PFSK-1 (cell line): ENCODE measurements around the gene SLC5A5.

Experiments
- FOXP2 ChIP-seq: optimal IDR thresholded peaks from 2 replicates; pipeline ENCODE3; 2011; ENCODE audit warnings: borderline replicate concordance, control low read depth, inconsistent platforms; ENCODE audit not compliant: insufficient read depth; ENCODE audit errors: extremely low read length, extremely low read depth
- POLR2AphosphoS5 ChIP-seq: IDR thresholded peaks from 2 replicates; pipeline ENCODE4 v1.6.1; 2012; ENCODE audit warnings: low read depth, mild to moderate bottlenecking, control low read depth, low read length, moderate library complexity
- REST ChIP-seq, 2 experiments: IDR thresholded peaks; 2 replicates each; pipeline versions ENCODE4 v1.6.1 to v1.8.0; 2011 to 2012; ENCODE audit warnings: low read depth in 2 of 2, low read length in 2 of 2, control low read depth in 1 of 2, inconsistent platforms in 1 of 2, mild to moderate bottlenecking in 1 of 2, moderate library complexity in 1 of 2; ENCODE audit not compliant: insufficient read depth in 1 of 2
- TAF1 ChIP-seq: IDR thresholded peaks from 2 replicates; pipeline ENCODE4 v1.6.1; 2012; ENCODE audit warnings: low read length, control low read depth, borderline replicate concordance; ENCODE audit not compliant: insufficient read depth

DNA sequence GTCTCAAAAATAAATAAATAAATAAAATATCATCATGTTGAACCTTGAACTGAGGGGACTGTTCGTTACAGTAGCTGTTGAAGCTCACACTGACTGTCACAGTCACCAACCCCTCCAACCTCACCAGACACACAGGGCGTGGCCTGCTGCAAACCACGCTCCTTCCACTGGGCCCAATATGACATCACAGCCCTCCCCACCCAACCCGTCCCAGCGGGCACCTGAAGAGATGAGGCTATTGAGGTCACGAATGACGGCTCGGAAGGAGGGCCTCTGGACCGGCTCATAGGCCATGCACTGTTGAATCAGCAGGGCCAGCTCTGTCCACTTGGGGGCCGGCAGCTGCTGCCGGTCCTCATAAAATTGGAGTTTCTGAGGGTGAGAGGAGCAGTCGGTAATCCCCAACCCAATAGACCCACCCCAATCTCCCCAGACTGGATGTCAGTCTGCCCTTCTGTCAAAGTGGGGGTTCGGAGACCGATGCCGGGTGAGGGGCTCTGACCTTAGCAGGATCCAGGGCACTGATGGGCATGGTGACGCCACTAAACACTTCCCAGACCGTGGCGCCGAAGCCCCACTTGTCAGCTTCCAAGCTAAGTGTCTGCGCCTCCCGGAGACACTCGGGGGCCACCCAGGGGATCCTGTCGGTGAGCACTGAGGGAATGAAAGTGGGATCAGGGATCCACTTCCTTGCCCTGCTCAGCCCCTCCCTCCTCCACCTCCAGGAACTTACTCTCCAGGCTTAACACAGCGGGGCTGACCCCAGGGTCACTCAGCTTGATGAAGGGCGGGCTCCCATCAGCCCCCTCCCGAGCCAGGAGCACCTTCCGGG lies 37.2 kb upstream of the SLC5A5 start:
- TF ChIP-seq TAF1 = no peak
- no peak for TF ChIP-seq POLR2AphosphoS5
- TF ChIP-seq REST (IDR thresholded peaks at IDR 0.05; ENCODE audit: insufficient read depth in 1 of 2, low read depth in 2 of 2, low read length in 2 of 2) = no peak
- no peak for TF ChIP-seq FOXP2
